Bone marrow (tissue), 2 donors: ENCODE data around the gene EMILIN3.
"Not testable (repeated sequence)": the region's sequence is repeated elsewhere in the genome, so short reads cannot be mapped to it uniquely, and the experiment has no call there.

Experiments used
- DNase-seq, 2 donors: peaks; one replicate each; lab custom pipeline; 2025; lab: John Stamatoyannopoulos, UW

EMILIN3 gene

DNA sequence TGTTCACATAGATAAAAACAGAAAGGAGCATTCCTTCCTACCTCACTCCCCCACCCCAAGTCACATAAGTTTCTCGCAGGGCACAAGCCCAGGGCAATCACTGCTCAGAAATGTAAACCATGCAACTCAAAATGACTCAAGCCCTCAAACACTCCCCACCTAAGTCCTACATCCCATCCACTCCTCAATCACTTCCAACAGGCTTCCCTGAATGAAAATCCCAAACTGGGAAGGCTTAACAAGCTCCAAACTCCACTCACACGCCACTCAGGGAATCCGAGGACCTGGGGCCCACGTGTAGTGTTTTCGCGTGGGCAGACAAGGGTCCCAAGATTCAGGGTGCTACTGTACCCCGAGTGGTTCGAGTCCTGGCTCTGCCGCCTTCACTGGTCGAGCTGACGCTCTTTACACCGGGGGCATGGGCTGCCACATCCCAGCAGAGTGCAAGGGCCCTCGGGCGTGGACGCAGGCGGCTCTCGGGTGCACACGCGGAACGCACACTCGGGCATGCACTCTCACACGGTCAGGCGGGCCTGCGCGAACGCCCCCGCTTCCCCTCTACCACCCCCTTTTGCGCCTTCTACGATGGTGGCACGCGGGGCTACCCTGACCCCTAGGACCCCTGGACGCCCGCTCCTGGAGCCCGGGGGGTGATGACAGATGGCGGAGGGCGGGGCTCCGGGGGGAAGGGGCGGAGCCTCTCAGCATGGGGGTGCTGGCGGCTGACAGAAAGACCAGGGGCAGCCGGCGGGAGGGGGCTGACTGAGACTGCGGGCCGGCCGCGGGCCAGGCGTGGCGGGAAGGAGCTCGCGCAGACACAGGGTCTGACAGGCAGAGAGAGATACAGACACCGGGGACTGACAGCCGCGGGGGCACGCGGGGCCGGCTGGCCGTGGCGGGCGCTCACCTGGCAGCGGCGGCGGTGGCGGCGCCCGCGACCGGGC lies 49.7 kb downstream of the EMILIN3 start:
- DNase-seq, result peak; percentile 43 to 60

GRCh38 chr20:41316051-41316450 lies 50.6 kb downstream of the EMILIN3 start:
- DNase-seq, result no peak

DNA sequence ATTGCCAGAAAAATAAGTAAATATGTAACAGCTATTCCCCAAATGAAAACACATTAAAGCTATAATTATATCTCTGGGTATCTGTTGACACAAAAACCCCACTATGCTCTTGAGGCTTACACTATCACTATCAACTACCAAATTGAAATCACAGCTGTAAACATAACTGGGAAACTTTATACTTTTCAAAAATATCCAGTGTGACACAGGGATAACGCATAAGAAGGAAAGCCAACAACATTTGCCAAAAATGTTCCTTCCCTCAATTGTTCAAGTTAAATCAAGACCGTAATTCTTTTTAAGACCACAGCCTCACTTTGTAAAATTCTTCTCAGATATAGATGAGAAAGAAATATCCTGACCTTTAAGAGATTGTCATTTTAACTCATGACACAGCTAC lies 52.2 kb downstream of the EMILIN3 start:
- DNase-seq, result no peak

DNA sequence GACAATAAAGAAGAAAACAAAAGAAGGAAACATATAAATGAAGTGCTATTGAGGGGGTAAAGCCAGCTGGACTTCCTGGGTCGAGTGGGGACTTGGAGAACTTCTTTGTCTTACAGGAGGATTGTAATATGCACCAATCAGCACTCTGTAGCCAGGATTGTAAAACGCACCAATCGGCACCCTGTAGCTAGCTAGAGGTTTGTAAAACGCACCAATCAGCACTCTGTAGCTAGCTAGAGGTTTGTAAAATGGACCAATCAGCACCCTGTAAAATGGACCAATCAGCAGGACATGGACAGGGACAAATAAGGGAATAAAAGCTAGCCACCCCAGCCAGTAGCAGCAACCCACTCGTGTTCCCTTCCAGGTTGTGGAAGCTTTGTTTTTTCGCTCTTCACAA lies 54.6 kb downstream of the EMILIN3 start:
- DNase-seq, result not testable (repeated sequence)
